Vagina (tissue), 2 donors: ENCODE measurements around the gene OR2B2. TPM values are rescaled to one million over a fixed set of nuclear protein-coding genes. Genes with fewer than 3 reads are reported as not detected.
"Not testable (repeated sequence)": the region's sequence is repeated elsewhere in the genome, so short reads cannot be mapped to it uniquely, and the experiment has no call there.

ENCODE experiments used
- DNase-seq, 2 donors: peaks; one replicate each; pipeline ENCODE4 v3.0.0-alpha.2; 2017; ENCODE audit errors: extremely low spot score in 2 of 2
- H3K27ac ChIP-seq: fragments of 200-600 bp; sonication (generic); one replicate; pipeline ENCODE4 v1.5.1; 2019
- H3K27me3 ChIP-seq: fragments of 200-600 bp; sonication (generic); one replicate; pipeline ENCODE4 v1.5.1; 2019
- H3K36me3 ChIP-seq, 2 donors: fragments of 200-600 bp; sonication (generic); one replicate each; pipeline ENCODE4 v1.5.1; 2017 to 2019
- H3K4me1 ChIP-seq: fragments of 200-600 bp; sonication (generic); one replicate; pipeline ENCODE4 v1.5.1; 2019
- H3K4me3 ChIP-seq, 2 donors: fragments of 200-600 bp; sonication (generic); 1 replicate in 1 of 2; 2 replicates in 1 of 2; pipeline ENCODE4 v1.5.1; 2016 to 2019
- H3K9me3 ChIP-seq: fragments of 200-600 bp; sonication (generic); one replicate; pipeline ENCODE4 v1.5.1; 2019
- CTCF ChIP-seq, 3 experiments: fragments of 450-650 bp in 2 of 3; fragments of 200-600 bp in 1 of 3; sonication (generic) in 1 of 3; IDR thresholded peaks; one replicate each; pipeline ENCODE4 v1.5.1; 2017 to 2019; ENCODE audit warnings: antibody characterized with exemption in 3 of 3, mild to moderate bottlenecking in 2 of 3, moderate library complexity in 2 of 3
- POLR2A ChIP-seq, 2 donors: fragments of 450-650 bp; IDR thresholded peaks; one replicate each; pipeline ENCODE4 v1.6.1; 2017; ENCODE audit warnings: antibody characterized with exemption in 2 of 2, mild to moderate bottlenecking in 2 of 2, moderate library complexity in 2 of 2
- POLR2AphosphoS5 ChIP-seq, 2 donors: sonication (generic); formaldehyde crosslinking; IDR thresholded peaks; one replicate each; pipeline ENCODE4 v1.9.0; 2017; ENCODE audit warnings: antibody characterized with exemption in 2 of 2, mild to moderate bottlenecking in 2 of 2, low read depth in 1 of 2; ENCODE audit not compliant: insufficient read depth in 1 of 2
- intact Hi-C: fragments of 100-400 bp; cut with DNase I; formaldehyde crosslinking; loops from one replicate; pipeline ENCODE4 v1.15.1; 2023
- total RNA-seq: library from RNA; depleted of rRNA; stranded (reverse); fragments of >200 nt; gene quantifications from one replicate; pipeline ENCODE4 v1.2.3, GENCODE V29; 2016

Gene OR2B2
- not detected for total RNA-seq

DNA sequence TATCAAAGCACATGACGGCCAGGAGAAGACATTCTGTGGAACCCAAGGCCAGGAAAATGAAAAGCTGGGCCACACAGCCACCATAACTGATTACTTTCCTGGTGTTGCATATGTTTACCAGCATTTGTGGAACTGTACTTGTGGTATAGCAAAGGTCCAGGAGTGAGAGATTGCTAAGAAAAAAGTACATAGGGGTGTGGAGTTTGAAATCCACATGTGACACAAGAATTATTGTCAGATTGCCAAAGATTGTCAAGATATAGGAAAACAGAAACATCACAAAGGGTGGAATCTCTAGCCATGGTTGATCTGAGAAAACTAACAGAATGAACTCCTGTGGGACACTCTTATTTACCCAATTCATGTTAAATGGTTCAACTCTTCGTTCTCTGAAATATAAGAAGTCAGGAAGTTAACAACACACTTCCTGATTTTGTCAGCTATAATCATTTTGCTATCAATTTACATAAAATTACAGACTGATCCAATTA lies at the start of gene OR2B2:
Gene OR2B2 (minus strand): TSS at position 441 of the 491 bp plus-strand sequence. CDS start 77 bp downstream, at position 364.
- Histone ChIP-seq H3K9me3 (no peaks in the 10 kb centered on the region), H3K27ac (no peak within 1 kb of the TSS), H3K36me3 (no peaks in the 10 kb centered on the region), H3K4me3 (no peak within 1 kb of the TSS), H3K27me3 (no peaks in the 10 kb centered on the region), H3K4me1 (no peaks in the 10 kb centered on the region)
- no peak for DNase-seq
- intact Hi-C loops: loop anchor here (5.0 kb wide), 1 partner anchor 520 kb away; no protein-coding TSS in a partner anchor
- TF ChIP-seq POLR2A (IDR thresholded peaks at IDR 0.05) (no peak), POLR2AphosphoS5 (IDR thresholded peaks at IDR 0.05; ENCODE audit: insufficient read depth in 1 of 2, low read depth in 1 of 2) (no peak)

- no peaks in the 10 kb centered on the region for H3K4me1 ChIP-seq
- intact Hi-C loops: no loop called here
- H3K27me3 ChIP-seq: no peaks in the 10 kb centered on the region
- H3K4me3 ChIP-seq: no peak overlapping the region
- TF ChIP-seq CTCF (IDR thresholded peaks at IDR 0.05): no peak
- TF ChIP-seq POLR2A (IDR thresholded peaks at IDR 0.05): no peak
- TF ChIP-seq POLR2AphosphoS5 (IDR thresholded peaks at IDR 0.05; ENCODE audit: insufficient read depth in 1 of 2, low read depth in 1 of 2): no peak
- no peak overlapping the region for H3K27ac ChIP-seq
- no peak for DNase-seq
- no peaks in the 10 kb centered on the region for H3K36me3 ChIP-seq
- no peaks in the 10 kb centered on the region for H3K9me3 ChIP-seq
Measured at GRCh38 chr6:27957516-27957915, 45.3 kb upstream of the OR2B2 start.

DNA sequence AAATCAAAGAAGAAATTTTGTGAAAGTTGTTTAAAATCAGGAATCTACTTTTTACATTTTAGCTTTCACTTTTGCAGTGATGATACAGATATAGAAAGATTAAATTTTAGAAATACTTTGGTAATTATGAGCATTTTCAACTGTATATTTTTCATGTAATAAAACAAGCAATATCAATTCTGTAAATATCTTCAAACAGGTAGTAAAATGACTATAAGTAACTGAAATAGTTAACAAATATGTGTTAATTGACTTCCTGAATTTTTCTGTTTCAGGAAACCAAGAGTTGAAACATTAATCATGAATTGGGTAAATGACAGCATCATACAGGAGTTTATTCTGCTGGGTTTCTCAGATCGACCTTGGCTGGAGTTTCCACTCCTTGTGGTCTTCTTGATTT lies 44.7 kb upstream of the OR2B2 start, which contains the start of gene OR2B6:
Gene OR2B6 (plus strand): TSS at position 301 of the 400 bp plus-strand sequence. CDS start 0 bp downstream, at position 301.
- Histone ChIP-seq H3K4me3 (no peak within 1 kb of the TSS), H3K4me1 (no peaks in the 10 kb centered on the region), H3K27ac (no peak within 1 kb of the TSS), H3K36me3 (no peaks in the 10 kb centered on the region), H3K9me3 (no peaks in the 10 kb centered on the region), H3K27me3 (no peaks in the 10 kb centered on the region)
- TF ChIP-seq POLR2AphosphoS5 (IDR thresholded peaks at IDR 0.05; ENCODE audit: insufficient read depth in 1 of 2, low read depth in 1 of 2) (no peak), CTCF (IDR thresholded peaks at IDR 0.05) (no peak), POLR2A (IDR thresholded peaks at IDR 0.05) (no peak)
- no peak for DNase-seq
- intact Hi-C loops: no loop called here

DNA sequence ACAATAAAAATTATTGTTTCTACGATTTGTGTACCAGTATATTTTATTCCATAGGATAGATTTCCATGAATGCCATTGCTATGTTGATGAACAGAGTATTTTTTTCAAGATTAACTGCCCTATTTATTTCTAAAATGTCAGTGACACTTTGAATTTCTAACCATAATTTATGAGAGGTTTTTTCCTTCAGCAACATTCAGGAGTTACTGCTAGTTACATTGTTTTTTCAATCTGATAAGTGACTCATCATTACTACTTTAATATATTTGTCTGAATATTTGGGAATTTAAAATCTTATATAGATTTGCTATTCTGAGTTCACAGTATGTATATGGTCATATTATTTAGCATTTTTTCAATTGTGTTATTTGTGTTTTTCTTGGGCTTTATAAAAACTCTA lies 38.8 kb upstream of the OR2B2 start:
- no peak for TF ChIP-seq POLR2A (IDR thresholded peaks at IDR 0.05)
- no peak for TF ChIP-seq POLR2AphosphoS5 (IDR thresholded peaks at IDR 0.05; ENCODE audit: insufficient read depth in 1 of 2, low read depth in 1 of 2)
- no peak for TF ChIP-seq CTCF (IDR thresholded peaks at IDR 0.05)
- H3K36me3 ChIP-seq: no peaks in the 10 kb centered on the region
- no peak overlapping the region for H3K27ac ChIP-seq
- H3K9me3 ChIP-seq: no peaks in the 10 kb centered on the region
- no peak overlapping the region for H3K4me3 ChIP-seq
- intact Hi-C loops: no loop called here
- no peak for DNase-seq
- no peaks in the 10 kb centered on the region for H3K27me3 ChIP-seq
- no peaks in the 10 kb centered on the region for H3K4me1 ChIP-seq

DNA sequence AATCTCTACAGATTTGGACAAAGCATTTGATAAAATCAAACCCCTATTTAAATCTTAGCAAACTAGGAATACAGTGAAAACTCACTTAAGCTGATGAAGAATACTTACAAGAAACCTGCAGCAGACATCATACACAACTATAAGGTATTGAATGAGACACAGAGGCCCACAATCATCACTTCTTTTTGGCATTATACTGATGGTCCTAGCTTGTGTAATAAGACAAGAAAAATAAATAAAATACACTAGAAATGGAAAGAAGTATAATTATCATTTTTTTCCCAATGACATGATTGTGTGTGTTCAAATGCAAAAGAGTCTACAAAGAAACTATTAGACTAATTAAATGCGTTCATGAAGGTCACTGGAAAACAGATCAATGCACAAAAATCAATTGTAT lies 36.0 kb upstream of the OR2B2 start:
- TF ChIP-seq POLR2A (IDR thresholded peaks at IDR 0.05) (no peak), POLR2AphosphoS5 (IDR thresholded peaks at IDR 0.05; ENCODE audit: insufficient read depth in 1 of 2, low read depth in 1 of 2) (no peak), CTCF (IDR thresholded peaks at IDR 0.05) (no peak)
- Histone ChIP-seq H3K36me3 (no peaks in the 10 kb centered on the region), H3K9me3 (no peaks in the 10 kb centered on the region), H3K4me3 (no peak overlapping the region), H3K27me3 (no peaks in the 10 kb centered on the region), H3K4me1 (no peaks in the 10 kb centered on the region), H3K27ac (no peak overlapping the region)
- intact Hi-C loops: no loop called here
- DNase-seq: no peak

DNA sequence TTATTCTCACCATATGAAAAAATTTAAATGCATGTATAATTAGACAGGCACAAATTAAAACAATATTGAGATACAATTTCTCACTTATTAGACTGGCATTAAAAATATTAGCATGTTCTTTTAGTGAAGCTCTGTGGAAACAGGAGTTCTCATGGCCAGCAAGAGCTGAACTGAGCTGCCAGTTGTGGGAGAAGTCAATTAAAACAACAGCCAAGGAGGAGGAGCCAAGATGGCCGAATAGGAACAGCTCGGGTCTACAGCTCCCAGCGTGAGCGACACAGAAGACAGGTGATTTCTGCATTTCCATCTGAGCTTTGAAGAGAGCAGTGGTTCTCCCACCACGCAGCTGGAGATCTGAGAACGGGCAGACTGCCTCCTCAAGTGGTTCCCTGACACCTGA lies 30.9 kb upstream of the OR2B2 start:
- H3K36me3 ChIP-seq, DNase-seq, intact Hi-C loops, H3K4me3 ChIP-seq, H3K27ac ChIP-seq, H3K9me3 ChIP-seq, H3K27me3 ChIP-seq, H3K4me1 ChIP-seq: not testable (repeated sequence)
